ENCODE measurements around the gene MEAK7. TPM values are rescaled to one million over a fixed set of nuclear protein-coding genes. Genes with fewer than 3 reads are reported as not detected.
A peak's percentile ranks its signal among the peaks of the same experiment; 100 is the strongest.

Gene MEAK7
- polyA plus RNA-seq, 3 donors = 2.5 to 5.0 (median 4.7) TPM

DNA sequence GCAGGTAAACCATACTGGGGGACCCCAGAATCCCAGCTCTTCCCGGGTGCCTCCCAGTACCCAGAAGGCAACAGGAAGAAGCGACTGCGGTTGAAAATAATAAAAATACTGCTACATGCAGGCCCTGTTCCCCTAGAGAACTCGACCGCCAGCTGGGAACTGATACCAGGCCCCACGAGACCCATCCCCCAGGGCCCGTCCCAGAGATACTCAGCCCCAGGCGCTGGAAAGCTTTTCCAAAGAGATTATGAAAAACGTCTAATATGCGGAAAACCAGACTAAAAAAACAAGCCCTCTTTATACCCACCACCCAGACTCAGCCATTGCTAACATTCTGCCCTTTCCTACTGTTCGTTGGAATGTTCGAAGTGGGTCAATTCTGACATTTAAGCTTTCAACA, 12.9 kb upstream of the MEAK7 start:
- H3K36me3 ChIP-seq (replicated peaks in 1 of 2; ENCODE audit: control insufficient read depth in 1 of 2, insufficient read depth in 2 of 2, low read length in 2 of 2) = no peaks in the 10 kb centered on the region
- no peaks in the 10 kb centered on the region for H3K27me3 ChIP-seq (ENCODE audit: control insufficient read depth in 2 of 2, insufficient read depth in 2 of 2, low read length in 2 of 2)
- no peak for DNase-seq
- no peaks in the 10 kb centered on the region for H4K20me1 ChIP-seq (ENCODE audit: insufficient read depth, low read length)
- Mint-ChIP-seq H3K9me3 (no peaks in the 10 kb centered on the region), H3K4me3 (no peak overlapping the region), H3K27me3 (ENCODE audit: low read depth in 3 of 3) (peaks cover 6 to 15% (median 8%) of the 10 kb centered on the region in 3 donors), H3K4me1 (peaks cover 17% of the 10 kb centered on the region), H3K27ac (no peak overlapping the region), H3K36me3 (peaks cover 0 to 2% of the 10 kb centered on the region in 2 donors)
- no peaks in the 10 kb centered on the region for H3K79me2 ChIP-seq (ENCODE audit: insufficient read depth, low read length)
- no peak overlapping the region for H3K4me3 ChIP-seq (replicated peaks in 1 of 3; ENCODE audit: low read depth in 2 of 3, low read length in 3 of 3)
- H3K4me2 ChIP-seq (replicated peaks; ENCODE audit: extremely low read depth, low read length, poor library complexity, severe bottlenecking) = no peak overlapping the region
- WGBS (ENCODE audit: insufficient coverage) = 86% methylated on average over 12 of the region's 12 CpGs
- no peak for TF ChIP-seq CTCF (IDR thresholded peaks at IDR 0.05)
- no peak overlapping the region for H3K9ac ChIP-seq (ENCODE audit: insufficient read depth, low read length, poor library complexity, severe bottlenecking)
- H3K9me3 ChIP-seq (replicated peaks in 1 of 2; ENCODE audit: control insufficient read depth in 1 of 2, insufficient read depth in 1 of 2, low read length in 2 of 2) = no peaks in the 10 kb centered on the region
- intact Hi-C loops (cut with micrococcal nuclease) = no loop called here
- peaks cover 17 to 19% of the 10 kb centered on the region in 2 donors for H3K4me1 ChIP-seq (ENCODE audit: control insufficient read depth in 1 of 2, insufficient read depth in 2 of 2, low read length in 2 of 2)
- no peak overlapping the region for H3K27ac ChIP-seq (ENCODE audit: low read depth in 1 of 2, low read length in 2 of 2)
- no peak overlapping the region for H2AFZ ChIP-seq (ENCODE audit: insufficient read depth, low read depth, low read length, poor library complexity, severe bottlenecking)

- Histone ChIP-seq H3K4me3 (replicated peaks in 1 of 3; ENCODE audit: low read depth in 2 of 3, low read length in 3 of 3) (peak overlapping the region in 1 of 3 experiments; percentile 55), H3K9me3 (replicated peaks in 1 of 2; ENCODE audit: control insufficient read depth in 1 of 2, insufficient read depth in 1 of 2, low read length in 2 of 2) (no peaks in the 10 kb centered on the region), H3K9ac (ENCODE audit: insufficient read depth, low read length, poor library complexity, severe bottlenecking) (no peak overlapping the region), H3K27me3 (ENCODE audit: control insufficient read depth in 2 of 2, insufficient read depth in 2 of 2, low read length in 2 of 2) (no peaks in the 10 kb centered on the region), H2AFZ (ENCODE audit: insufficient read depth, low read depth, low read length, poor library complexity, severe bottlenecking) (peak overlapping the region; percentile 71), H3K79me2 (ENCODE audit: insufficient read depth, low read length) (no peaks in the 10 kb centered on the region), H3K36me3 (replicated peaks in 1 of 2; ENCODE audit: control insufficient read depth in 1 of 2, insufficient read depth in 2 of 2, low read length in 2 of 2) (no peaks in the 10 kb centered on the region), H3K4me2 (replicated peaks; ENCODE audit: extremely low read depth, low read length, poor library complexity, severe bottlenecking) (peak overlapping the region; percentile 58), H4K20me1 (ENCODE audit: insufficient read depth, low read length) (peaks cover 10% of the 10 kb centered on the region), H3K4me1 (ENCODE audit: control insufficient read depth in 1 of 2, insufficient read depth in 2 of 2, low read length in 2 of 2) (peaks cover 26 to 27% of the 10 kb centered on the region in 2 donors), H3K27ac (ENCODE audit: low read depth in 1 of 2, low read length in 2 of 2) (peak overlapping the region; percentile 13 to 27)
- Mint-ChIP-seq H3K4me1 (peaks cover 26% of the 10 kb centered on the region), H3K27me3 (ENCODE audit: low read depth in 3 of 3) (peaks cover 0 to 13% (median 5%) of the 10 kb centered on the region in 3 donors), H3K36me3 (peaks cover 0 to 2% of the 10 kb centered on the region in 2 donors), H3K4me3 (peak overlapping the region; percentile 60 to 79), H3K9me3 (no peaks in the 10 kb centered on the region), H3K27ac (peak overlapping the region; percentile 15 to 90 (median 58))
- intact Hi-C loops (cut with micrococcal nuclease) = loop anchor here (5.0 kb wide), 2 partner anchors 62 to 212 kb away; no protein-coding TSS in a partner anchor
- 28% methylated on average over 16 of the region's 26 CpGs for WGBS (ENCODE audit: insufficient coverage)
- no peak for TF ChIP-seq CTCF (IDR thresholded peaks at IDR 0.05)
- peak; percentile 50 to 71 (median 69) for DNase-seq
Measured at GRCh38 chr16:84514874-84515835, 10.7 kb upstream of the MEAK7 start.
